NCI-H187 (cell line): ENCODE results near the gene GSTO2.

Experiments
- DNase-seq, 2 experiments: peaks; one replicate each; lab custom pipeline; 2025; lab: John Stamatoyannopoulos, UW

GSTO2 gene

GRCh38 chr10:104253606-104254410, 15.2 kb upstream of the GSTO2 start:
- no peak for DNase-seq

DNA sequence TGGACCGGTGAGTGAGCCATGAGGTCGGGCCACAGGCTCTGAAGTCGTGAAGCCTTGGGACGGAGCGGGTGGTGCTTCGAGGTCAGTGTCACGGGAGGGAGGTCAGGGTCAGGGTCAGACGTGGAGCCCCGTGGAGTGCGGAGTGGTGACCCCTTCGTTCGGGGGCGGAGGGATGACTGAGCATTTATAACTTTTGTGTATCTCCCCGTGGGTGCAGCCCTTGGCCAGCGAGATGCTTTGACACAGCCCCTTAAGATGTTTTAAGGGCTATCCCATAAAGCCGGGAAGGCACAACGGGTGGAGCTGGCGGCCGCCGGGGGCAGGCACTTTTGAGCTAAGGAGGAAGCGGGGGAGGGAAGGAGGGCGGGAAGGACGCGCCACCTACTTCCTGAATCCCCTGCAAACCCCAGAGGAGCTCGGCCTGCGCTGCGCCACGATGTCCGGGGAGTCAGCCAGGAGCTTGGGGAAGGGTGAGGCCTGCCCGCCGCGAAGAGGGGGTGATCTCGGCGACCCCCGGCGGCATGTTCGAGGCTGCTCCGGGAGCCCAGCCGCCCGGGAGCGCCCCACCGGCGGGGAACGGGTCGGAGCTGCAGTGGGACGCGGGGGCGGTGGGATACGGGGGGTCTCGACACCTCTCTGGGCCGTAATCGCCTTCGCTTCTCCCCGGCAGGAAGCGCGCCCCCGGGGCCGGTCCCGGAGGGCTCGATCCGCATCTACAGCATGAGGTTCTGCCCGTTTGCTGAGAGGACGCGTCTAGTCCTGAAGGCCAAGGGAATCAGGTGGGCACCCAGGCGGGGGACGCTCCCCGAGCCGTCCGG, 14.3 kb upstream of the GSTO2 start, which contains the start of gene GSTO1:
GSTO1 (plus strand) TSS at position 400 of the 818 bp plus-strand sequence; CDS start at position 437, 37 bp downstream.
- no peak for DNase-seq

- no peak for DNase-seq
Observed at GRCh38 chr10:104255311-104255981, 13.5 kb upstream of the GSTO2 start.

DNA sequence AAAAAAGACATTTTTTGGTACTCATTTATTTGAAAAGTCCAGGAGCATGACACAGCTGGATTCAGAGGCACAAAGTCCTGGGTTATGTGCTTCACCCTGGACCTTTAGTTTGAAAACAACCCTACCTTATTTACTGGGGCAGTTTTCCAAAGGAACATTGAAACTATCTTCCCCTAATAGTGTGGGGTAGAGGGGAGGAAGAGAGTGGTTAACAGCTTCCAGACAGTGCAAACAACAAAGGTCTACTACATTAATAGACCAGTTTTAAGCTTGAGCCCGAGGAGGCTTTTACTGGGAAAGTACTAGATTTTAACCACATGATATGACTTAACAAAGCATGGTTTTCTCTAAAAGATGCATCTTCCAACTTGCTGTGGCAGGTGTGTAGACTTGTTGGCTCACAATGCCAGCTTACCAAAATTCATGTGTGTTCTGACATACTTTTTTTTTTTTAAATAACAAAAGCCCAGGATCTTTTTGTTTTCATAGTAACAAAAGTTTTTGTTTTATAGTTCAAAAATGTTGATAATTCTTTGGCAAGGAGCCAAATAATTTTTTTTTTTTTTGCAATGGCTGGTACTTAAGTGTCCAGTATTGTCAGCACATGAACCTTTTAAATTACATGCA, 12.5 kb upstream of the GSTO2 start:
- no peak for DNase-seq

DNA sequence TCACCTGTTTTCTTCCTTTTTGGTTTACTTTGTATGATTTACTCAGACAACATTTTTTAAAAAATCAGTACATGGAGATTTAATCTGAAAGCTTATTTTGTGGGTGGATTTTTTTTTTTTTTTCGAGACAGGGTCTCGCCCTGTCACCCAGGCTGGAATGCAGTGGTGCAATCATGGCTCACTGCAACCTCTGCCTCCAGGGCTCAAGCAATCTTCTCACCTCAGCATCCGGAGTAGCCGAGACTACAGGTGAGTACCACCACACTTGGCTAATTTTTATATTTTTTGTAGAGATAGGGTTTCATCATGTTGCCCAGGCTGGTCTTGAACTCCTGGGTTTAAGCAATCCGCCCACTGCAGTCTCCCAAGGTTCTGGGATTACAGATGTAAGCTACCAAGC, 11.7 kb upstream of the GSTO2 start:
- DNase-seq, result no peak

DNA sequence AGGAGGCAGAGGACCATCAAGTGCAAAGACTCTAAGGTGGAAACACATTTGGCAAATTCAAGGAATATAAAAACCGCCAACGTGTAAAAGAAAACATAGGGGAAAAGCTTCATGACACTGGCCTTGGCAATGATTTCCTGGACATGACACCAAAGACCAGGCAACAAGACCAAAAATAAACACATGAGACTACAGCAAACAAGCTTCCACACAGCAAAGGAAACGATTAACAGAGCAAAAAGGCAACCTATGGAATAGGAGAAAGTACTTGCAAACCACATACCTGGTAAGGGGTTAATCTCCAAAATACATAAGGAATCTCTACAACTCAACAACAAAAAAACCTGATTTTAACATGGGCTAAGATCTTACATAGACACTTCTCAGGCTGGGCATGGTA, 10.8 kb upstream of the GSTO2 start:
- DNase-seq, result no peak

DNA sequence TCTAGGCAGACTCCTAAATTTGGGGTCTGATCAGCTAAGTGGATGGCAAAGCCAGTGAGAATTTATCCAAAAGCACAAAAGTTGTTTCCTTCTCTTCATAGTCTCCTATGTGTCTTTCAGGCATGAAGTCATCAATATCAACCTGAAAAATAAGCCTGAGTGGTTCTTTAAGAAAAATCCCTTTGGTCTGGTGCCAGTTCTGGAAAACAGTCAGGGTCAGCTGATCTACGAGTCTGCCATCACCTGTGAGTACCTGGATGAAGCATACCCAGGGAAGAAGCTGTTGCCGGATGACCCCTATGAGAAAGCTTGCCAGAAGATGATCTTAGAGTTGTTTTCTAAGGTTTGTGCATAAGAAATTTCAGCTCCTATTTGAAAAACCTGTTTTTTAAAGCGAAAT, 9.5 kb upstream of the GSTO2 start:
- DNase-seq, result no peak

DNA sequence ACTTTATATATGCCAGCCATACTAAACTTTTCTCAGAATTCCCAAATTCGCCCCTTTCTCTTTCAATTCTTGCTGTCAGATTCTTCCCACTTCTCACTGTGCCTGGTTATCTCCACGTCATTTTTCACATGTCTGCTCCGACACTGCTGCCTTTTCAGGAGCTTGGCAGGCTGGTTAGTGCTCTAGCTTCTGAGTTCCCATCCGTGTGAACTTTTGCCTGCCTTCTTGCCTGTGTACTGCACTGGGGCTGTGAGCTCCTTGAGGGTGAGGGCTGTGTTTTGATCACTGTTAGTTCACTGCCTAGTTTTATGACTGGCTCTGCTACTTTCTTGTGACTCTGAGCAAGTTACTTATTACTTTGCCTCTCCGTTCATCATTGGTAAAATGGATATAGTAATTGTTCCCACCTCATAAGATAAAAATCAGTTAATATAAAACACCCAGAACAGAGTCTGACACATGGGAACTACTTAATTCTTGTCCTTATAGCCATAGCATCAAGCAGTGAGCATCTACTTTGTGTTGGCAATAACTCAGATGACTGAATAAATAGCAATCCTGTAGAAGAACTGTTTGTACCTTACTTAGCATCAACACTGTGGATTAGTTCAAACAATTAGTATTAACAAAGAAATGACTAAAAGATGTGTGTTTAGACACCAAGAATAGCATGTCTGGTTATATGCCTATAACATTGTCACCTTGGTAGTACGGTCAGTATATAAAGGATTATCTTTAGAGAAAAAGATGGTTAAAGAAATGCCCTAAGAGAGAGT, 8.8 kb upstream of the GSTO2 start:
- no peak for DNase-seq

GRCh38 chr10:104260775-104261115, 8.2 kb upstream of the GSTO2 start:
- DNase-seq, result no peak

GRCh38 chr10:104262055-104262454, 6.9 kb upstream of the GSTO2 start:
- no peak for DNase-seq

GRCh38 chr10:104264783-104265182, 4.2 kb upstream of the GSTO2 start:
- DNase-seq, result no peak

GRCh38 chr10:104267721-104268404, 1.1 kb upstream of the GSTO2 start:
- DNase-seq, result no peak

DNA sequence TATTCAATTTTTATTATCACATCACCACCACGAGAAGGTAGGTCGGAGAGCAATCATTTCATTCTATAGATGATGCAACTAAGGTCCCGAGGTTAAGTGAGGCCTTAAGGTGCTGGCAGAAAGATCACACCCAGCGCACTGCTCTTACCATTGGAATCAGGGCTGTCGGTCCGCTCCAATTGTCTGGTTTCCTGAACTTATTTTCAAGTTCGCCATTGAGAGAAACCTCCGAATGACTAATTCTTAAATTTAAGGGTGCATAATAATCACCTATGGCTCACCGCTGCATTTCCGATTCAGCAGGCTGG, 625 bp upstream of the GSTO2 start:
- no peak for DNase-seq

GRCh38 chr10:104273286-104273685, 4.3 kb downstream of the GSTO2 start:
- no peak for DNase-seq

- no peak for DNase-seq
Observed at GRCh38 chr10:104273899-104274575, 5.1 kb downstream of the GSTO2 start.

DNA sequence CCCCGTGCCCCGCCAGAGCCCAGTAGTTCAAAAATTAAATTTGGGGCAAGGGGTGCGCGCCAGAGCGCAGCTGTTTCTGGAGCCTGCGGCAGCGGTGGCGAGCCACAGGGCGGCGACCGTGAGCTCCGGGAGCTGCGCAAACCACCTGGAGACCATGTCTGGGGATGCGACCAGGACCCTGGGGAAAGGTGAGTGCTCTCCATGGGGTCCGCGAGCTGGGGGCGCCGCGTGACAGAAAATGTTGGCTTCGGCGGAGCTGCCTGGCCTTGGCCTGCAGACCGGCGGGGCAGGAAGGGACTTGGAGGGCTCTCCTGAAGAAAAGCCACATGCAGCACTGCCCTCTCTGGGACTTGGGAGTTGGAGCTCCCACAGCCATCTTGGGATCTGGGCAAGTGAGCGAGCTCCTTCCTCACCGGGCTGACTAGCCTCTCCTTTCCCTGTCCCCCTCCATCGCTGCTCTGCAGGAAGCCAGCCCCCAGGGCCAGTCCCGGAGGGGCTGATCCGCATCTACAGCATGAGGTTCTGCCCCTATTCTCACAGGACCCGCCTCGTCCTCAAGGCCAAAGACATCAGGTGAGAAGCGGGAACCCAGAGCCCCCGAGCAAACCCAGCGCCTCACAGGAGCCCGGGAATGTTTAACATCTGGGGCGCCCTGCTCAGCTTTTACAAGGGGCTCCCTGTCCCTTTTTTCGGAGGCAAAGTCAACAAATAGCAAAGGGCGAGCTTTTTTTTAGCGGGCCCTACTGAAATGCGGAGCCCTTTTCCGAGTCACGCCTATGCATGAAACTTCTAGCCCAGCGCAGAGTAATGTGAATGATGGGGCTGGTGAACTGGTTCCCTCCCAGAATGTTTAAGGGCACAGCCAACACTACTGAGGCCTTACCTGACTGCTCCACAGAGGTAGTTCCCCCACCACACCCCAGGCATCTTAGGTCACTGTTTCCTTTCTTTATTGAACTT, 6.1 kb downstream of the GSTO2 start:
- no peak for DNase-seq

- no peak for DNase-seq
Observed at GRCh38 chr10:104276192-104276591, 7.2 kb downstream of the GSTO2 start.

GRCh38 chr10:104277785-104278184, 8.8 kb downstream of the GSTO2 start:
- no peak for DNase-seq

- DNase-seq, result no peak
Observed at GRCh38 chr10:104279550-104280259, 10.7 kb downstream of the GSTO2 start.
